ENCODE measurements around the gene PRR14L.
"Not testable (repeated sequence)": the region's sequence is repeated elsewhere in the genome, so short reads cannot be mapped to it uniquely, and the experiment has no call there.

- TF ChIP-seq CTCF (IDR thresholded peaks at IDR 0.05; ENCODE audit: low read length); EZH2phosphoT487 (IDR thresholded peaks at IDR 0.05; ENCODE audit: low read length); EZH2 (optimal IDR thresholded peaks at IDR 0.05; ENCODE audit: low read depth, low read length): not testable (repeated sequence)
These were observed 8.9 kb upstream of the PRR14L start for GRCh38 chr22:31758860-31759259.

Measured in MM.1S (cell line).